Gastrocnemius medialis (tissue), 4 donors: ENCODE measurements around the gene MED13. TPM values are rescaled to one million over a fixed set of nuclear protein-coding genes. Genes with fewer than 3 reads are reported as not detected.
"Not testable (repeated sequence)": the region's sequence is repeated elsewhere in the genome, so short reads cannot be mapped to it uniquely, and the experiment has no call there.

ENCODE experiments used
- ATAC-seq, 2 donors: fragments of 150-250 bp; one replicate each; pipeline ENCODE4 v1.9.1; 2016
- DNase-seq, 2 donors: peaks; one replicate each; pipeline ENCODE4 v3.0.0-alpha.2; 2019
- H3K27ac ChIP-seq, 4 donors: fragments of 200-600 bp; sonication (generic); 1 replicate in 1 of 4; 2 replicates in 3 of 4; pipeline ENCODE4 v1.5.1; 2016 to 2018; ENCODE audit warnings: mild to moderate bottlenecking in 2 of 4, moderate library complexity in 1 of 4
- H3K27me3 ChIP-seq, 3 donors: fragments of 200-600 bp; sonication (generic) in 2 of 3; 1 replicate in 1 of 3; 2 replicates in 2 of 3; pipeline versions ENCODE4 v1.5.1 to v1.6.0; 2016 to 2019; ENCODE audit warnings: mild to moderate bottlenecking in 1 of 3, moderate library complexity in 1 of 3
- H3K36me3 ChIP-seq, 2 donors: fragments of 200-600 bp; sonication (generic) in 1 of 2; one replicate each; pipeline ENCODE4 v1.5.1; 2017 to 2018
- H3K4me1 ChIP-seq, 2 donors: fragments of 200-600 bp; sonication (generic) in 1 of 2; one replicate each; pipeline ENCODE4 v1.5.1; 2016 to 2017; ENCODE audit warnings: mild to moderate bottlenecking in 2 of 2
- H3K4me3 ChIP-seq, 4 donors: fragments of 200-600 bp; sonication (generic) in 3 of 4; 1 replicate in 1 of 4; 2 replicates in 3 of 4; pipeline ENCODE4 v1.5.1; 2016 to 2019; ENCODE audit warnings: mild to moderate bottlenecking in 2 of 4
- H3K9me3 ChIP-seq, 3 donors: fragments of 200-600 bp; sonication (generic) in 2 of 3; 1 replicate in 1 of 3; 2 replicates in 2 of 3; pipeline ENCODE4 v1.5.1; 2016 to 2019
- CTCF ChIP-seq, 5 experiments: fragments of 450-650 bp in 3 of 5; fragments of 200-600 bp in 2 of 5; sonication (generic) in 2 of 5; IDR thresholded peaks in 4 of 5; conservative IDR thresholded peaks in 1 of 5; 1 replicate in 4 of 5; 2 replicates in 1 of 5; pipeline ENCODE4 v1.5.1; 2016 to 2019; ENCODE audit warnings: antibody characterized with exemption in 5 of 5, mild to moderate bottlenecking in 3 of 5, moderate library complexity in 3 of 5
- POLR2A ChIP-seq, 2 donors: fragments of 450-650 bp; IDR thresholded peaks; one replicate each; pipeline ENCODE4 v1.6.1; 2017; ENCODE audit warnings: antibody characterized with exemption in 2 of 2, mild to moderate bottlenecking in 2 of 2, moderate library complexity in 2 of 2
- in situ Hi-C, 4 donors: fragments of 200-750 bp; cut with MboI; loops; one replicate each; pipeline versions ENCODE4 v1.15.0 to v1.8.0; 2017; ENCODE audit warnings: low sequenced_read_pairs in 4 of 4
- intact Hi-C: fragments of 100-400 bp; cut with DNase I; formaldehyde crosslinking; loops from one replicate; pipeline ENCODE4 v1.15.1; 2023; ENCODE audit warnings: low total_unique reads
- total RNA-seq, 4 donors: library from RNA; depleted of rRNA; stranded (reverse); fragments of >200 nt; gene quantifications; one replicate each; pipeline versions ENCODE4 v1.1.0 to v1.2.3, GENCODE V29; 2016

Gene MED13
- total RNA-seq, 4 donors from 2014 or later: 54.9 to 142 (median 67.8) TPM

GRCh38 chr17:62076864-62077788 is 12.0 kb upstream of the MED13 start:
- intact Hi-C loops: no loop called here
- H3K4me1 ChIP-seq: no peaks in the 10 kb centered on the region
- no peak overlapping the region for H3K27ac ChIP-seq
- H3K9me3 ChIP-seq: no peaks in the 10 kb centered on the region
- DNase-seq: no peak
- no peaks in the 10 kb centered on the region for H3K36me3 ChIP-seq
- no peak overlapping the region for H3K4me3 ChIP-seq
- TF ChIP-seq CTCF (IDR thresholded peaks at IDR 0.05 in 4 of 5, conservative IDR thresholded peaks at IDR 0.05 in 1 of 5) (no peak), POLR2A (IDR thresholded peaks at IDR 0.05) (no peak)
- in situ Hi-C loops: no loop called here
- ATAC-seq: no peak
- peaks cover 0 to 3% (median 0%) of the 10 kb centered on the region in 3 donors for H3K27me3 ChIP-seq

- Histone ChIP-seq H3K36me3 (no peaks in the 10 kb centered on the region), H3K27me3 (peaks cover 0 to 3% (median 0%) of the 10 kb centered on the region in 3 donors), H3K27ac (no peak overlapping the region), H3K4me1 (no peaks in the 10 kb centered on the region), H3K9me3 (no peaks in the 10 kb centered on the region), H3K4me3 (no peak overlapping the region)
- intact Hi-C loops (no loop called here), in situ Hi-C loops (no loop called here)
- ATAC-seq: no peak
- DNase-seq: no peak
- TF ChIP-seq CTCF (IDR thresholded peaks at IDR 0.05 in 4 of 5, conservative IDR thresholded peaks at IDR 0.05 in 1 of 5): no peak
- no peak for TF ChIP-seq POLR2A (IDR thresholded peaks at IDR 0.05)
These were observed 10.3 kb upstream of the MED13 start for GRCh38 chr17:62075308-62075815.

GRCh38 chr17:62073993-62074392 is 8.9 kb upstream of the MED13 start:
- no peak overlapping the region for H3K27ac ChIP-seq
- DNase-seq: no peak
- no peak overlapping the region for H3K4me3 ChIP-seq
- H3K4me1 ChIP-seq: no peaks in the 10 kb centered on the region
- TF ChIP-seq CTCF (IDR thresholded peaks at IDR 0.05 in 4 of 5, conservative IDR thresholded peaks at IDR 0.05 in 1 of 5) (no peak), POLR2A (IDR thresholded peaks at IDR 0.05) (no peak)
- no peak for ATAC-seq
- no peaks in the 10 kb centered on the region for H3K36me3 ChIP-seq
- intact Hi-C loops (no loop called here), in situ Hi-C loops (no loop called here)
- H3K27me3 ChIP-seq: no peaks in the 10 kb centered on the region
- H3K9me3 ChIP-seq: no peaks in the 10 kb centered on the region

- intact Hi-C loops, ATAC-seq, H3K36me3 ChIP-seq, H3K4me3 ChIP-seq, H3K9me3 ChIP-seq, H3K27ac ChIP-seq, H3K27me3 ChIP-seq, DNase-seq, H3K4me1 ChIP-seq, in situ Hi-C loops: not testable (repeated sequence)
These were observed 7.8 kb upstream of the MED13 start for GRCh38 chr17:62072855-62073254.

GRCh38 chr17:62070900-62071299 is 5.8 kb upstream of the MED13 start:
- H3K27ac ChIP-seq: no peak overlapping the region
- intact Hi-C loops: no loop called here
- H3K36me3 ChIP-seq: no peaks in the 10 kb centered on the region
- DNase-seq (no peak), ATAC-seq (no peak)
- H3K4me1 ChIP-seq: no peaks in the 10 kb centered on the region
- no peak overlapping the region for H3K4me3 ChIP-seq
- in situ Hi-C loops: no loop called here
- H3K27me3 ChIP-seq: no peaks in the 10 kb centered on the region
- TF ChIP-seq POLR2A (IDR thresholded peaks at IDR 0.05): no peak
- no peak for TF ChIP-seq CTCF (IDR thresholded peaks at IDR 0.05 in 4 of 5, conservative IDR thresholded peaks at IDR 0.05 in 1 of 5)
- H3K9me3 ChIP-seq: no peaks in the 10 kb centered on the region
